Liver (tissue), 3 donors: Measurements from ENCODE around the gene MBNL3.

Experiments
- EGR1 ChIP-seq, 2 donors: IDR thresholded peaks; 2 replicates each; pipeline ENCODE4 v1.6.1; 2016 to 2018; ENCODE audit warnings: antibody characterized with exemption in 2 of 2, low read depth in 2 of 2
- JUND ChIP-seq, 2 donors: IDR thresholded peaks; 2 replicates each; pipeline ENCODE4 v1.6.1; 2016; ENCODE audit warnings: antibody characterized with exemption in 2 of 2
- RAD21 ChIP-seq, 2 donors: IDR thresholded peaks; 2 replicates each; pipeline ENCODE4 v1.6.1; 2016; ENCODE audit warnings: antibody characterized with exemption in 2 of 2, mild to moderate bottlenecking in 2 of 2
- SP1 ChIP-seq: IDR thresholded peaks from 2 replicates; pipeline ENCODE4 v1.6.1; 2018; ENCODE audit warnings: antibody characterized with exemption, mild to moderate bottlenecking
- TF ChIP-seq, protein P1 (sequence below): IDR thresholded peaks from 2 replicates; pipeline ENCODE4 v1.6.1; 2016; ENCODE audit warnings: antibody characterized with exemption
- TF ChIP-seq, protein P2 (sequence below): fragments of 150-350 bp; IDR thresholded peaks from 2 replicates; pipeline ENCODE4 v1.5.1; 2017; ENCODE audit warnings: improper control_type of control experiment, low read depth, low read length; ENCODE audit not compliant: missing input control
- TF ChIP-seq, protein P3 (sequence below): IDR thresholded peaks from 2 replicates; pipeline ENCODE4 v1.6.1; 2016; ENCODE audit warnings: antibody characterized with exemption, mild to moderate bottlenecking
- TF ChIP-seq, protein P4 (sequence below): IDR thresholded peaks from 2 replicates; pipeline ENCODE4 v1.6.1; 2016; ENCODE audit warnings: antibody characterized with exemption
- donor health status: healthy.
- donor health status: healthy.

DNA sequence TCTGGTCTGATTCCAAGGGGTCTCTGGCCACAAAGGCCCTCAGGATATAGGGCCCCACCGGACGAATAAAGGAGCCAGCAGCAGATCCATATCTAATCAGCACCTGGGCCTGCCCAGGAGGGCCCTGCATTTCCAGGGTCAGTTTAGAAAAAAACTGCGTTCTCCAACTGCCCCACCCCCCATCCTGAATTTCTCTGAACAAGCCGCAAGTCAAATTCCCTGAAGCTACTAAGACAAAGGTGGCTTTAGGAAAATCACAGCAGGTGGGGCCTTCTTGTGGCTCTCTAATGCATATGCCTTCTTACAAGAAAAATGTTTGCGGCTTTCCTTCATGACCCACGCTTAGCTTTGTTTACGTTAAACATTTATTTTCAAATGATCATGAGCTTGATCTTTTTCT, 76.6 kb downstream of the MBNL3 start:
- TF ChIP-seq, protein P1, sequence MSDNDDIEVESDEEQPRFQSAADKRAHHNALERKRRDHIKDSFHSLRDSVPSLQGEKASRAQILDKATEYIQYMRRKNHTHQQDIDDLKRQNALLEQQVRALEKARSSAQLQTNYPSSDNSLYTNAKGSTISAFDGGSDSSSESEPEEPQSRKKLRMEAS, result no peak
- TF ChIP-seq RAD21 (IDR thresholded peaks at IDR 0.05) (no peak), EGR1 (IDR thresholded peaks at IDR 0.05; ENCODE audit: low read depth in 2 of 2) (no peak), JUND (IDR thresholded peaks at IDR 0.05) (no peak), SP1 (no peak)
- TF ChIP-seq, protein P2, sequence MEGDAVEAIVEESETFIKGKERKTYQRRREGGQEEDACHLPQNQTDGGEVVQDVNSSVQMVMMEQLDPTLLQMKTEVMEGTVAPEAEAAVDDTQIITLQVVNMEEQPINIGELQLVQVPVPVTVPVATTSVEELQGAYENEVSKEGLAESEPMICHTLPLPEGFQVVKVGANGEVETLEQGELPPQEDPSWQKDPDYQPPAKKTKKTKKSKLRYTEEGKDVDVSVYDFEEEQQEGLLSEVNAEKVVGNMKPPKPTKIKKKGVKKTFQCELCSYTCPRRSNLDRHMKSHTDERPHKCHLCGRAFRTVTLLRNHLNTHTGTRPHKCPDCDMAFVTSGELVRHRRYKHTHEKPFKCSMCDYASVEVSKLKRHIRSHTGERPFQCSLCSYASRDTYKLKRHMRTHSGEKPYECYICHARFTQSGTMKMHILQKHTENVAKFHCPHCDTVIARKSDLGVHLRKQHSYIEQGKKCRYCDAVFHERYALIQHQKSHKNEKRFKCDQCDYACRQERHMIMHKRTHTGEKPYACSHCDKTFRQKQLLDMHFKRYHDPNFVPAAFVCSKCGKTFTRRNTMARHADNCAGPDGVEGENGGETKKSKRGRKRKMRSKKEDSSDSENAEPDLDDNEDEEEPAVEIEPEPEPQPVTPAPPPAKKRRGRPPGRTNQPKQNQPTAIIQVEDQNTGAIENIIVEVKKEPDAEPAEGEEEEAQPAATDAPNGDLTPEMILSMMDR, result no peak
- TF ChIP-seq, protein P3, sequence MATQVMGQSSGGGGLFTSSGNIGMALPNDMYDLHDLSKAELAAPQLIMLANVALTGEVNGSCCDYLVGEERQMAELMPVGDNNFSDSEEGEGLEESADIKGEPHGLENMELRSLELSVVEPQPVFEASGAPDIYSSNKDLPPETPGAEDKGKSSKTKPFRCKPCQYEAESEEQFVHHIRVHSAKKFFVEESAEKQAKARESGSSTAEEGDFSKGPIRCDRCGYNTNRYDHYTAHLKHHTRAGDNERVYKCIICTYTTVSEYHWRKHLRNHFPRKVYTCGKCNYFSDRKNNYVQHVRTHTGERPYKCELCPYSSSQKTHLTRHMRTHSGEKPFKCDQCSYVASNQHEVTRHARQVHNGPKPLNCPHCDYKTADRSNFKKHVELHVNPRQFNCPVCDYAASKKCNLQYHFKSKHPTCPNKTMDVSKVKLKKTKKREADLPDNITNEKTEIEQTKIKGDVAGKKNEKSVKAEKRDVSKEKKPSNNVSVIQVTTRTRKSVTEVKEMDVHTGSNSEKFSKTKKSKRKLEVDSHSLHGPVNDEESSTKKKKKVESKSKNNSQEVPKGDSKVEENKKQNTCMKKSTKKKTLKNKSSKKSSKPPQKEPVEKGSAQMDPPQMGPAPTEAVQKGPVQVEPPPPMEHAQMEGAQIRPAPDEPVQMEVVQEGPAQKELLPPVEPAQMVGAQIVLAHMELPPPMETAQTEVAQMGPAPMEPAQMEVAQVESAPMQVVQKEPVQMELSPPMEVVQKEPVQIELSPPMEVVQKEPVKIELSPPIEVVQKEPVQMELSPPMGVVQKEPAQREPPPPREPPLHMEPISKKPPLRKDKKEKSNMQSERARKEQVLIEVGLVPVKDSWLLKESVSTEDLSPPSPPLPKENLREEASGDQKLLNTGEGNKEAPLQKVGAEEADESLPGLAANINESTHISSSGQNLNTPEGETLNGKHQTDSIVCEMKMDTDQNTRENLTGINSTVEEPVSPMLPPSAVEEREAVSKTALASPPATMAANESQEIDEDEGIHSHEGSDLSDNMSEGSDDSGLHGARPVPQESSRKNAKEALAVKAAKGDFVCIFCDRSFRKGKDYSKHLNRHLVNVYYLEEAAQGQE, result no peak
- TF ChIP-seq, protein P4, sequence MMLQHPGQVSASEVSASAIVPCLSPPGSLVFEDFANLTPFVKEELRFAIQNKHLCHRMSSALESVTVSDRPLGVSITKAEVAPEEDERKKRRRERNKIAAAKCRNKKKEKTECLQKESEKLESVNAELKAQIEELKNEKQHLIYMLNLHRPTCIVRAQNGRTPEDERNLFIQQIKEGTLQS, result no peak
